AG10803 (cell line): ENCODE data around the gene ARMH4.

ENCODE experiments used
- DNase-seq: peaks from one replicate; pipeline ENCODE4 v3.0.0; 2010; ENCODE audit warnings: low read depth
- H3K4me3 ChIP-seq: 2 replicates; pipeline ENCODE4 v1.5.1; 2011; ENCODE audit warnings: mild to moderate bottlenecking, low read length, control low read depth
- TF ChIP-seq, protein P1 (sequence below): conservative IDR thresholded peaks from 2 replicates; pipeline ENCODE4 v1.5.1; 2011; ENCODE audit warnings: mild to moderate bottlenecking, low read length, control low read depth, inconsistent platforms

Gene ARMH4

DNA sequence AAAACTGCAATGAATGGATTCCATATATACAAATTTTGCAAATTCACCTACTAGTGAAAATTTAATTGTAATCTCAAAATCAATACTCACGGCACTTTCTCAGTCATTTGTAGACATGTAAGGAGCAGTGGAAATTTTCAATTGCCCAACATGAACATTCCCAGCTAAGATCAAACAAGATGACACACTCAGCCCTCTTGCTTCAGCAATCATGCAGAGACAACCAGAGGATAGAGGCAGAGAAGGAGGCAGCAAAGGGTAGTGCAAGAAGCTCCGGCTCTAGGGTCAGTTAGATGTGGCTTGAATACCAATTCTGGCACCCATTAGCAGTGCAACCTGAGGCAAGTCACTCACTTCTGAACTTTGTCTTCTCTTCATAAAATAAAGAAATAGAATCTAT, 194.6 kb downstream of the ARMH4 start:
- TF ChIP-seq, protein P1, sequence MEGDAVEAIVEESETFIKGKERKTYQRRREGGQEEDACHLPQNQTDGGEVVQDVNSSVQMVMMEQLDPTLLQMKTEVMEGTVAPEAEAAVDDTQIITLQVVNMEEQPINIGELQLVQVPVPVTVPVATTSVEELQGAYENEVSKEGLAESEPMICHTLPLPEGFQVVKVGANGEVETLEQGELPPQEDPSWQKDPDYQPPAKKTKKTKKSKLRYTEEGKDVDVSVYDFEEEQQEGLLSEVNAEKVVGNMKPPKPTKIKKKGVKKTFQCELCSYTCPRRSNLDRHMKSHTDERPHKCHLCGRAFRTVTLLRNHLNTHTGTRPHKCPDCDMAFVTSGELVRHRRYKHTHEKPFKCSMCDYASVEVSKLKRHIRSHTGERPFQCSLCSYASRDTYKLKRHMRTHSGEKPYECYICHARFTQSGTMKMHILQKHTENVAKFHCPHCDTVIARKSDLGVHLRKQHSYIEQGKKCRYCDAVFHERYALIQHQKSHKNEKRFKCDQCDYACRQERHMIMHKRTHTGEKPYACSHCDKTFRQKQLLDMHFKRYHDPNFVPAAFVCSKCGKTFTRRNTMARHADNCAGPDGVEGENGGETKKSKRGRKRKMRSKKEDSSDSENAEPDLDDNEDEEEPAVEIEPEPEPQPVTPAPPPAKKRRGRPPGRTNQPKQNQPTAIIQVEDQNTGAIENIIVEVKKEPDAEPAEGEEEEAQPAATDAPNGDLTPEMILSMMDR: no peak
- no peak overlapping the region for H3K4me3 ChIP-seq
- DNase-seq: no peak
